ENCODE measurements around the gene ZFP90.

GRCh38 chr16:68607443-68607842 is 68.4 kb downstream of the ZFP90 start:
- TF ChIP-seq SPI1 (IDR thresholded peaks at IDR 0.05; ENCODE audit: low read depth, low read length) (no peak), TAF1 (IDR thresholded peaks at IDR 0.05; ENCODE audit: low read depth, low read length) (no peak), POLR2AphosphoS5 (IDR thresholded peaks at IDR 0.05; ENCODE audit: low read depth, low read length) (no peak), POLR2A (IDR thresholded peaks at IDR 0.05; ENCODE audit: low read depth, low read length) (no peak), POU2F2 (IDR thresholded peaks at IDR 0.05; ENCODE audit: low read depth, low read length) (no peak), PAX5 (IDR thresholded peaks at IDR 0.05; ENCODE audit: insufficient read depth, low read length, severe bottlenecking) (no peak)

All from GM12891 (cell line).